CD14-positive monocyte (primary cell): ENCODE data around the gene AP3D1. TPM values are rescaled to one million over a fixed set of nuclear protein-coding genes. Genes with fewer than 3 reads are reported as not detected.

Source experiments
- DNase-seq, 3 donors: peaks; one replicate each; pipeline ENCODE4 v3.0.0-alpha.2; 2011 to 2022
- H2AFZ ChIP-seq: 2 replicates; pipeline ENCODE4 v1.6.0; 2012; ENCODE audit warnings: mild to moderate bottlenecking, low read depth, low read length, inconsistent platforms; ENCODE audit not compliant: insufficient read depth, poor library complexity, severe bottlenecking
- H3K27ac ChIP-seq, 2 donors: 1 replicate in 1 of 2; 2 replicates in 1 of 2; pipeline ENCODE4 v1.5.1; 2012 to 2013; ENCODE audit warnings: low read length in 2 of 2, control low read depth in 1 of 2, inconsistent platforms in 1 of 2, low read depth in 1 of 2, mild to moderate bottlenecking in 1 of 2
- H3K27me3 ChIP-seq, 2 donors: one replicate each; pipeline versions ENCODE4 v1.6.0 to v1.6.1; 2011 to 2013; ENCODE audit warnings: low read length in 2 of 2; ENCODE audit not compliant: control insufficient read depth in 2 of 2, insufficient read depth in 2 of 2
- H3K36me3 ChIP-seq, 2 donors: replicated peaks in 1 of 2; 1 replicate in 1 of 2; 2 replicates in 1 of 2; pipeline versions ENCODE4 v1.5.1 to v1.6.1; 2012 to 2013; ENCODE audit warnings: low read length in 2 of 2, control low read depth in 1 of 2, inconsistent platforms in 1 of 2, mild to moderate bottlenecking in 1 of 2; ENCODE audit not compliant: insufficient read depth in 2 of 2, control insufficient read depth in 1 of 2
- H3K4me1 ChIP-seq, 2 donors: 1 replicate in 1 of 2; 2 replicates in 1 of 2; pipeline versions ENCODE4 v1.5.1 to v1.6.1; 2012 to 2013; ENCODE audit warnings: low read length in 2 of 2, control low read depth in 1 of 2, inconsistent platforms in 1 of 2, mild to moderate bottlenecking in 1 of 2, moderate library complexity in 1 of 2; ENCODE audit not compliant: insufficient read depth in 2 of 2, control insufficient read depth in 1 of 2
- H3K4me2 ChIP-seq: replicated peaks from 2 replicates; pipeline ENCODE3; 2012; ENCODE audit warnings: low read length, moderate library complexity, mild to moderate bottlenecking; ENCODE audit not compliant: poor library complexity, severe bottlenecking; ENCODE audit errors: extremely low read depth
- H3K4me3 ChIP-seq, 3 experiments: fragments of 200-600 bp in 1 of 3; sonication (generic) in 1 of 3; replicated peaks in 1 of 3; 1 replicate in 2 of 3; 2 replicates in 1 of 3; pipeline ENCODE4 v1.5.1; 2011 to 2013; ENCODE audit warnings: low read length in 3 of 3, mild to moderate bottlenecking in 3 of 3, control low read depth in 2 of 3, low read depth in 2 of 3, inconsistent platforms in 1 of 3, moderate library complexity in 1 of 3
- H3K79me2 ChIP-seq: 2 replicates; pipeline ENCODE4 v1.6.0; 2012; ENCODE audit warnings: mild to moderate bottlenecking, control low read depth, inconsistent platforms, low read length, moderate library complexity; ENCODE audit not compliant: insufficient read depth
- H3K9ac ChIP-seq: 2 replicates; pipeline ENCODE4 v1.6.0; 2017; ENCODE audit warnings: low read length, mild to moderate bottlenecking; ENCODE audit not compliant: insufficient read depth, poor library complexity, severe bottlenecking
- H3K9me3 ChIP-seq, 2 donors: replicated peaks in 1 of 2; 1 replicate in 1 of 2; 2 replicates in 1 of 2; pipeline versions ENCODE4 v1.5.1 to v1.6.1; 2012 to 2013; ENCODE audit warnings: low read length in 2 of 2, control low read depth in 1 of 2; ENCODE audit not compliant: control insufficient read depth in 1 of 2, insufficient read depth in 1 of 2
- H4K20me1 ChIP-seq: 2 replicates; pipeline ENCODE4 v1.6.0; 2012; ENCODE audit warnings: mild to moderate bottlenecking, low read length, control low read depth, moderate library complexity; ENCODE audit not compliant: insufficient read depth
- H3K27ac Mint-ChIP-seq, 7 donors: one replicate each; pipeline ENCODE4 v1.8.0; 2020; ENCODE audit warnings: mild to moderate bottlenecking in 7 of 7, mixed read lengths in 7 of 7, moderate library complexity in 6 of 7, inconsistent platforms in 2 of 7
- H3K27me3 Mint-ChIP-seq, 3 donors: one replicate each; pipeline ENCODE4 v1.8.0; 2021 to 2022; ENCODE audit warnings: low read depth in 3 of 3, mild to moderate bottlenecking in 3 of 3, mixed read lengths in 3 of 3, moderate library complexity in 3 of 3, inconsistent platforms in 1 of 3
- H3K36me3 Mint-ChIP-seq, 2 donors: one replicate each; pipeline ENCODE4 v1.8.0; 2020; ENCODE audit warnings: mixed read lengths in 2 of 2, inconsistent platforms in 1 of 2, mild to moderate bottlenecking in 1 of 2
- H3K4me1 Mint-ChIP-seq: one replicate; pipeline ENCODE4 v1.8.0; 2020; ENCODE audit warnings: mild to moderate bottlenecking, mixed read lengths
- H3K4me3 Mint-ChIP-seq, 2 donors: one replicate each; pipeline ENCODE4 v1.8.0; 2020; ENCODE audit warnings: mild to moderate bottlenecking in 2 of 2, mixed read lengths in 2 of 2, moderate library complexity in 1 of 2
- H3K9me3 Mint-ChIP-seq, 7 donors: one replicate each; pipeline ENCODE4 v1.8.0; 2020 to 2022; ENCODE audit warnings: mixed read lengths in 7 of 7, mild to moderate bottlenecking in 6 of 7, moderate library complexity in 6 of 7, inconsistent platforms in 2 of 7
- CTCF ChIP-seq: fragments of 200-600 bp; IDR thresholded peaks from one replicate; pipeline ENCODE4 v1.8.0; 2022; ENCODE audit warnings: antibody characterized with exemption, mild to moderate bottlenecking
- WGBS: methylation state at CpG from one replicate; pipeline ENCODE4 v1.1.5; 2013; ENCODE audit warnings: missing lambda C conversion rate; ENCODE audit not compliant: insufficient coverage; 5-methylcytosine and 5-hydroxymethylcytosine counted together
- intact Hi-C, 2 donors: fragments of 100-400 bp; cut with micrococcal nuclease; formaldehyde crosslinking; loops; one replicate each; pipeline versions ENCODE4 v1.15.0 to v1.15.1; 2023
- polyA plus RNA-seq, 3 donors: library from polyadenylated mRNA; depleted of rRNA in 1 of 3; unstranded in 2 of 3; stranded (reverse) in 1 of 3; fragments of 300-500 nt in 2 of 3; fragments of >200 nt in 1 of 3; fragmentation: Illumina TruSeq in 2 of 3; gene quantifications; 1 replicate in 2 of 3; 2 replicates in 1 of 3; pipeline ENCODE4 v1.2.3, GENCODE V29; 2012 to 2021

Gene AP3D1
- polyA plus RNA-seq, 3 donors = 9.6 to 105 (median 12.4) TPM

GRCh38 chr19:2109046-2109864 is 42.1 kb downstream of the AP3D1 start:
- H3K27ac Mint-ChIP-seq = no peak overlapping the region

More at GRCh38 chr19:2109046-2109864, 42.1 kb downstream of the AP3D1 start:
- H3K9me3 ChIP-seq = peaks cover 10 to 21% of the 10 kb centered on the region in 2 donors
- no peak overlapping the region for H3K4me2 ChIP-seq
- DNase-seq = no peak
- peaks cover 5 to 15% (median 12%) of the 10 kb centered on the region in 7 donors for H3K9me3 Mint-ChIP-seq
- TF ChIP-seq CTCF = no peak
- H3K27me3 ChIP-seq = no peaks in the 10 kb centered on the region
- H3K9ac ChIP-seq = no peak overlapping the region
- H4K20me1 ChIP-seq = peaks cover 57% of the 10 kb centered on the region
- peaks cover 90 to 99% of the 10 kb centered on the region in 2 donors for H3K36me3 ChIP-seq
- H3K4me1 ChIP-seq = no peaks in the 10 kb centered on the region
- H3K27me3 Mint-ChIP-seq = peaks cover 0 to 3% (median 2%) of the 10 kb centered on the region in 3 donors
- H3K4me3 Mint-ChIP-seq = no peak overlapping the region
- peaks cover 72 to 97% of the 10 kb centered on the region in 2 donors for H3K36me3 Mint-ChIP-seq
- no peaks in the 10 kb centered on the region for H3K4me1 Mint-ChIP-seq
- peaks cover 11% of the 10 kb centered on the region for H3K79me2 ChIP-seq
- no peak overlapping the region for H2AFZ ChIP-seq
- H3K4me3 ChIP-seq = no peak overlapping the region
- intact Hi-C loops = no loop called here
- H3K27ac ChIP-seq = no peak overlapping the region
- 95% methylated on average over 27 of the region's 31 CpGs for WGBS
